ENCODE data around the gene RBM12.

RBM12 gene

GRCh38 chr20:35602851-35603495, 61.7 kb downstream of the RBM12 start:
- no peaks in the 10 kb centered on the region for H3K9me3 Mint-ChIP-seq
- H3K27ac Mint-ChIP-seq, result no peak overlapping the region

DNA sequence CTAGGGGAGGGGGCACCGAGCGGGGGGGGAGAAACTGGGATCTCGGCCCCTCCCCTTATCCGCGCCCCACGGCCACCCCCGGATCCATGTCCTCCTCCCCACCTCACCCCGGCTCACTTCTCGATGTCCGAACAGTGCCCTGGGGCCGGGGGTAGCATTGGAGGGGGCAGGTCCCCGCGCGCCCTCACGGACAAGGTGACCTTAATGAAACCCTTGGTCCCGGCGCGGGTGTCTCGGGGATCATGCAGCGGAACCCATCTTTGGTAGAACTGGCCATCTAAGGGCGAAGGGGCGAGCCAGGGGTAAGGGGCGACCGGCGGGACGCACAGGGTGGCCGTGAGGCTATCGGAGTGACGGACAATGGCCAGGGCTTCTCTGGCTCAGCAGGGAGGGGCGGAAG, 62.7 kb downstream of the RBM12 start:
- H3K4me1 Mint-ChIP-seq (ENCODE audit: low read depth in 2 of 2), result peaks cover 8 to 11% of the 10 kb centered on the region in 2 donors
- no peak for DNase-seq
- peak overlapping the region; percentile 80 to 81 for H3K4me3 Mint-ChIP-seq
- H3K36me3 Mint-ChIP-seq (ENCODE audit: insufficient read depth), result peaks cover 3% of the 10 kb centered on the region
- ATAC-seq (replicated peaks), result no peak
- H3K27ac Mint-ChIP-seq, result no peak overlapping the region
- H3K27me3 Mint-ChIP-seq, result peaks cover 18 to 29% of the 10 kb centered on the region in 2 donors
- H3K9me3 Mint-ChIP-seq, result no peaks in the 10 kb centered on the region

More at GRCh38 chr20:35602851-35603495, 61.7 kb downstream of the RBM12 start:
- Mint-ChIP-seq H3K27me3 (peaks cover 14 to 29% of the 10 kb centered on the region in 2 donors), H3K36me3 (ENCODE audit: insufficient read depth) (peaks cover 3% of the 10 kb centered on the region), H3K4me3 (peak overlapping the region; percentile 80 to 81), H3K4me1 (ENCODE audit: low read depth in 2 of 2) (peaks cover 8 to 11% of the 10 kb centered on the region in 2 donors)
- no peak for ATAC-seq (replicated peaks)
- no peak for DNase-seq

- peak overlapping the region; percentile 80 to 81 for H3K4me3 Mint-ChIP-seq
- peaks cover 8 to 11% of the 10 kb centered on the region in 2 donors for H3K4me1 Mint-ChIP-seq (ENCODE audit: low read depth in 2 of 2)
- H3K27ac Mint-ChIP-seq, result peak overlapping the region; percentile 55 to 62
- H3K36me3 Mint-ChIP-seq (ENCODE audit: insufficient read depth), result peaks cover 3% of the 10 kb centered on the region
- ATAC-seq (replicated peaks) (peak; percentile 94), DNase-seq (peak; percentile 73 to 75 (median 75))
- peaks cover 21 to 29% of the 10 kb centered on the region in 2 donors for H3K27me3 Mint-ChIP-seq
- H3K9me3 Mint-ChIP-seq, result no peaks in the 10 kb centered on the region
Measured at GRCh38 chr20:35600993-35601973, 63.4 kb downstream of the RBM12 start.

GRCh38 chr20:35600176-35600992, 64.3 kb downstream of the RBM12 start:
- peaks cover 8 to 11% of the 10 kb centered on the region in 2 donors for H3K4me1 Mint-ChIP-seq (ENCODE audit: low read depth in 2 of 2)
- no peaks in the 10 kb centered on the region for H3K9me3 Mint-ChIP-seq
- peak overlapping the region in 1 of 2 donors; percentile 55 for H3K27ac Mint-ChIP-seq
- DNase-seq (no peak), ATAC-seq (replicated peaks) (no peak)
- H3K27me3 Mint-ChIP-seq, result peaks cover 21 to 29% of the 10 kb centered on the region in 2 donors
- H3K36me3 Mint-ChIP-seq (ENCODE audit: insufficient read depth), result peaks cover 3% of the 10 kb centered on the region
- peak overlapping the region; percentile 80 to 81 for H3K4me3 Mint-ChIP-seq

DNA sequence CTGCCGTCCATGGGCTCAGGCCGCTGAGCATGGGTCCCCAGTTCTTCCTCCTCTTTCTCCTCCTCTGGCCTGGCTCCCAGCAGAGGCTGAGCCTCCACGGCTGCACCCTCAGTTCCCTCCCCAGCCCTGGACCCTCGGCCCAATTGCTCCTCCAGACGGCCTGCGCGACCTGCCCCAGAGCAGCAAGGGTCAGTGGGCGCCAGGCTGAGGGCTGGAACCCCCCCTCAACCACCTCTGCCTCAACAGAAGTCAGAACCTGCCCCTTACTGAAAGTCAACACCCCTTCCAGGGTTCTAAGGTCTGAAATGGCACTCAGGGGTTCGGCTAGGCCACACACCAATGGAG, 65.0 kb downstream of the RBM12 start:
- Mint-ChIP-seq H3K27me3 (peaks cover 21 to 29% of the 10 kb centered on the region in 2 donors), H3K4me3 (no peak overlapping the region), H3K9me3 (no peaks in the 10 kb centered on the region), H3K27ac (no peak overlapping the region), H3K4me1 (ENCODE audit: low read depth in 2 of 2) (peaks cover 6 to 11% of the 10 kb centered on the region in 2 donors), H3K36me3 (ENCODE audit: insufficient read depth) (no peaks in the 10 kb centered on the region)
- DNase-seq, result no peak
- ATAC-seq (replicated peaks), result no peak
